GM23248 (cell line): ENCODE data around the gene APOD. TPM values are rescaled to one million over a fixed set of nuclear protein-coding genes. Genes with fewer than 3 reads are reported as not detected.

Source experiments
- DNase-seq: peaks from one replicate; pipeline ENCODE4 v3.0.0-alpha.2; 2015
- H2AFZ ChIP-seq: fragments of 200-600 bp; sonication (generic); 2 replicates; pipeline ENCODE4 v1.6.1; 2016; ENCODE audit warnings: antibody characterized with exemption
- H3F3A ChIP-seq: fragments of 200-600 bp; sonication (generic); 2 replicates; pipeline ENCODE4 v1.6.1; 2016; ENCODE audit warnings: mild to moderate bottlenecking, antibody characterized with exemption, mixed run types; ENCODE audit not compliant: insufficient read depth
- H3K27ac ChIP-seq: fragments of 200-600 bp; sonication (generic); 2 replicates; pipeline ENCODE4 v1.5.1; 2016; ENCODE audit warnings: mild to moderate bottlenecking
- H3K27me3 ChIP-seq: fragments of 200-600 bp; sonication (generic); replicated peaks from 2 replicates; pipeline ENCODE4 v1.6.1; 2016; ENCODE audit warnings: mild to moderate bottlenecking; ENCODE audit not compliant: insufficient read depth
- H3K36me3 ChIP-seq: fragments of 200-600 bp; sonication (generic); 2 replicates; pipeline ENCODE4 v1.6.1; 2016; ENCODE audit warnings: low read depth, mild to moderate bottlenecking
- H3K4me1 ChIP-seq: fragments of 200-600 bp; sonication (generic); 2 replicates; pipeline ENCODE4 v1.6.1; 2016; ENCODE audit warnings: mild to moderate bottlenecking; ENCODE audit not compliant: insufficient read depth
- H3K4me2 ChIP-seq: fragments of 200-600 bp; sonication (generic); one replicate; pipeline ENCODE4 v1.6.1; 2016; ENCODE audit warnings: mild to moderate bottlenecking; ENCODE audit not compliant: unreplicated experiment
- H3K4me3 ChIP-seq: fragments of 200-600 bp; sonication (generic); 2 replicates; pipeline ENCODE4 v1.5.1; 2016; ENCODE audit warnings: mild to moderate bottlenecking
- H3K79me2 ChIP-seq: fragments of 200-600 bp; sonication (generic); 2 replicates; pipeline ENCODE4 v1.6.1; 2016; ENCODE audit warnings: mild to moderate bottlenecking; ENCODE audit not compliant: insufficient read depth
- H3K9ac ChIP-seq: fragments of 200-600 bp; sonication (generic); 2 replicates; pipeline ENCODE4 v1.6.1; 2016; ENCODE audit warnings: mild to moderate bottlenecking
- H3K9me2 ChIP-seq: fragments of 200-600 bp; sonication (generic); 2 replicates; pipeline ENCODE4 v1.6.1; 2016; ENCODE audit warnings: mixed run types, mild to moderate bottlenecking, moderate library complexity; ENCODE audit not compliant: insufficient read depth
- H3K9me3 ChIP-seq: fragments of 200-600 bp; sonication (generic); one replicate; pipeline ENCODE4 v1.6.1; 2017; ENCODE audit warnings: low read depth
- H4K20me1 ChIP-seq: fragments of 200-600 bp; sonication (generic); 2 replicates; pipeline ENCODE4 v1.6.0; 2016; ENCODE audit not compliant: insufficient read depth
- EZH2 ChIP-seq: fragments of 200-600 bp; sonication (generic); IDR thresholded peaks from 2 replicates; pipeline ENCODE4 v1.6.1; 2018; ENCODE audit warnings: antibody characterized with exemption, mild to moderate bottlenecking; ENCODE audit not compliant: insufficient read depth, poor library complexity, severe bottlenecking
- EZH2phosphoT487 ChIP-seq: fragments of 200-600 bp; sonication (generic); IDR thresholded peaks from 2 replicates; pipeline ENCODE4 v1.6.1; 2018; ENCODE audit warnings: antibody characterized with exemption, moderate library complexity, mild to moderate bottlenecking, low read depth; ENCODE audit not compliant: insufficient read depth
- whole genome bisulfite sequencing, 2 experiments: methylation state at CpG; one replicate each; pipeline ENCODE4 v1.1.6; 2015 to 2017; ENCODE audit warnings: low lambda C conversion rate in 2 of 2, low coverage in 1 of 2; ENCODE audit errors: missing lambda C conversion rate in 2 of 2; 5-methylcytosine and 5-hydroxymethylcytosine counted together
- in situ Hi-C: fragments of 300-500 bp; cut with MboI; formaldehyde crosslinking; loops from 2 replicates; pipeline ENCODE4 v1.15.0; 2020
- polyA plus RNA-seq: library from polyadenylated mRNA; unstranded; fragments of >200 nt; fragmentation: Nextera tagmentation; extraction: Ambion mirVana; gene quantifications from 2 replicates; pipeline ENCODE4 v1.2.1, GENCODE V29; 2016
- total RNA-seq: library from RNA; depleted of rRNA; stranded (reverse); fragments of >200 nt; shearing (Covaris generic); gene quantifications from 2 replicates; pipeline ENCODE4 v1.2.3, GENCODE V29; 2014

APOD gene
- total and polyA plus RNA-seq, 2 experiments from 2014 or later: 0.97 to 3.7 TPM

DNA sequence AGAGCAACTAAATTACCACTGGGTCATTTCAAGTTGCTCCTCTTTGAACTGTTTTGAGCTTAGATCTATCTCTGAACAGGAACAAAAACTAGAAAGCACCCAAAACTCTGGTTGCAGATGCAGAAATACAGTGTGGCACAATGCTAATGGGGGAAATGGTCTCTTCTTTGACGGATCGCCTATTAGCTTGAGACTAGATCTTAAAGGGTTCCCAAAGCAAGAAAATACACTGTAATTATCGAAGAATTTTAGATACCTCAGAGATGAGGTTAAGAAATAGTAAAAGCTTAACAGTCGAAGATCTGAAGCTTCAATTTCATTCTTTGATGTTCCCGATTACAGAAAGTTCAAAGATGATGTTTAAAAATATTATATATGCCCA, 41.4 kb downstream of the APOD start:
- H3K36me3 ChIP-seq: no peaks in the 10 kb centered on the region
- no peaks in the 10 kb centered on the region for H3K9me3 ChIP-seq
- peak overlapping the region; percentile 67 for H3K27ac ChIP-seq
- peaks cover 55% of the 10 kb centered on the region for H3K79me2 ChIP-seq
- H3K9me2 ChIP-seq: no peaks in the 10 kb centered on the region
- peaks cover 24% of the 10 kb centered on the region for H3K4me1 ChIP-seq
- peak overlapping the region; percentile 91 for H3K4me3 ChIP-seq
- TF ChIP-seq EZH2 (no peak), EZH2phosphoT487 (no peak)
- peaks cover 25% of the 10 kb centered on the region for H3F3A ChIP-seq
- no peak for DNase-seq
- peak overlapping the region; percentile 88 for H3K9ac ChIP-seq
- peak overlapping the region; percentile 82 for H2AFZ ChIP-seq
- H3K27me3 ChIP-seq: no peaks in the 10 kb centered on the region
- in situ Hi-C loops: no loop called here
- H4K20me1 ChIP-seq: no peaks in the 10 kb centered on the region
- WGBS, 2 experiments: 0% methylated on average over 5 of the region's 5 CpGs
- peak overlapping the region; percentile 99 for H3K4me2 ChIP-seq

DNA sequence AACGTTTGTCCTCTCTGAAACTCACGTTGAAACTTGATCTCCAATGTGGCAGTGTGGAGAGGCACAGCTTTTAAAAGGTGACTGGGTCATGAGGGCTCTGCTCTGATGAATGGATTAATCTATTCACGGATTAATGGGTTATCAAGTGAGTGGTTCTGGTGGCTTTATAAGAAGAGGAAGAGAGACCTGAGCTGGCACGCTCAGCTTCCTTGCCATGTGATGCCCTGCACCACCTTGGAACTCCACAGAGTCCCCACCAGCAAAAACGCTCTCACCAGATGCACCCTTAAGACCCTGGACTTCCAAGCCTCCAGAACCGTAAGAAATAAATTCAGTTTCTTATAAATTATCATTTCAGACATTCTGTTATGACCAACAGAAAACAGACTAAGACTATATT, 43.2 kb downstream of the APOD start:
- DNase-seq: no peak
- Histone ChIP-seq H3K27me3 (no peaks in the 10 kb centered on the region), H3K36me3 (no peaks in the 10 kb centered on the region), H3K9me2 (no peaks in the 10 kb centered on the region), H3K4me2 (no peak overlapping the region), H3K9ac (no peak overlapping the region), H3K9me3 (no peaks in the 10 kb centered on the region), H3K4me3 (no peak overlapping the region), H3K4me1 (peaks cover 10% of the 10 kb centered on the region; the same call in 1 of the 2 replicates), H2AFZ (no peak overlapping the region), H4K20me1 (no peaks in the 10 kb centered on the region), H3K79me2 (peaks cover 72% of the 10 kb centered on the region), H3K27ac (no peak overlapping the region), H3F3A (peaks cover 9% of the 10 kb centered on the region; the same call in 1 of the 2 replicates)
- TF ChIP-seq EZH2 (no peak), EZH2phosphoT487 (no peak)
- in situ Hi-C loops: no loop called here
- WGBS, 2 experiments: 70% methylated on average over 5 to 6 of the region's 6 CpGs

- Histone ChIP-seq H3K27me3 (no peaks in the 10 kb centered on the region), H3K9ac (no peak overlapping the region), H2AFZ (no peak overlapping the region), H3K9me3 (no peaks in the 10 kb centered on the region), H3K79me2 (peaks cover 77% of the 10 kb centered on the region), H3K4me1 (peaks cover 10% of the 10 kb centered on the region; the same call in 1 of the 2 replicates), H3K4me2 (no peak overlapping the region), H3K36me3 (no peaks in the 10 kb centered on the region), H3K4me3 (no peak overlapping the region), H3K9me2 (no peaks in the 10 kb centered on the region), H3F3A (peaks cover 9% of the 10 kb centered on the region; the same call in 1 of the 2 replicates), H4K20me1 (0 out of 2 replicates have a peak, but pooled peaks cover 3% of the 10 kb centered on the region), H3K27ac (no peak overlapping the region)
- DNase-seq: no peak
- in situ Hi-C loops: no loop called here
- WGBS, 2 experiments: 85 to 87% methylated on average over 8 of the region's 8 CpGs
- TF ChIP-seq EZH2 (no peak), EZH2phosphoT487 (no peak)
Measured at GRCh38 chr3:195540027-195540426, 43.7 kb downstream of the APOD start.

GRCh38 chr3:195539479-195539878, 44.3 kb downstream of the APOD start:
- in situ Hi-C loops: no loop called here
- no peaks in the 10 kb centered on the region for H3K36me3 ChIP-seq
- no peak overlapping the region for H3K27ac ChIP-seq
- peaks cover 10% of the 10 kb centered on the region; the same call in 1 of the 2 replicates for H3K4me1 ChIP-seq
- H3K9ac ChIP-seq: no peak overlapping the region
- H3K4me3 ChIP-seq: no peak overlapping the region
- H3K27me3 ChIP-seq: no peaks in the 10 kb centered on the region
- DNase-seq: no peak
- peaks cover 9% of the 10 kb centered on the region; the same call in 1 of the 2 replicates for H3F3A ChIP-seq
- H3K9me2 ChIP-seq: no peaks in the 10 kb centered on the region
- WGBS, 2 experiments: 96 to 100% methylated on average over 5 of the region's 5 CpGs
- H3K4me2 ChIP-seq: no peak overlapping the region
- no peak for TF ChIP-seq EZH2phosphoT487
- no peak for TF ChIP-seq EZH2
- no peak overlapping the region for H2AFZ ChIP-seq
- H3K9me3 ChIP-seq: no peaks in the 10 kb centered on the region
- 0 out of 2 replicates have a peak, but pooled peaks cover 3% of the 10 kb centered on the region for H4K20me1 ChIP-seq
- peaks cover 82% of the 10 kb centered on the region for H3K79me2 ChIP-seq
